RCC 7860 (cell line): ENCODE results near the gene INO80C.
A peak's percentile ranks its signal among the peaks of the same experiment; 100 is the strongest.
"Not testable (repeated sequence)": the region's sequence is repeated elsewhere in the genome, so short reads cannot be mapped to it uniquely, and the experiment has no call there.

Experiments
- DNase-seq: peaks from one replicate; pipeline ENCODE4 v3.0.0-alpha.2; 2015; ENCODE audit warnings: low spot score
- FAIRE-seq: peaks from 2 replicates; lab custom pipeline; 2012; peaks lifted over from hg19 to GRCh38; lab: Jason Lieb, UNC

The INO80C gene

DNA sequence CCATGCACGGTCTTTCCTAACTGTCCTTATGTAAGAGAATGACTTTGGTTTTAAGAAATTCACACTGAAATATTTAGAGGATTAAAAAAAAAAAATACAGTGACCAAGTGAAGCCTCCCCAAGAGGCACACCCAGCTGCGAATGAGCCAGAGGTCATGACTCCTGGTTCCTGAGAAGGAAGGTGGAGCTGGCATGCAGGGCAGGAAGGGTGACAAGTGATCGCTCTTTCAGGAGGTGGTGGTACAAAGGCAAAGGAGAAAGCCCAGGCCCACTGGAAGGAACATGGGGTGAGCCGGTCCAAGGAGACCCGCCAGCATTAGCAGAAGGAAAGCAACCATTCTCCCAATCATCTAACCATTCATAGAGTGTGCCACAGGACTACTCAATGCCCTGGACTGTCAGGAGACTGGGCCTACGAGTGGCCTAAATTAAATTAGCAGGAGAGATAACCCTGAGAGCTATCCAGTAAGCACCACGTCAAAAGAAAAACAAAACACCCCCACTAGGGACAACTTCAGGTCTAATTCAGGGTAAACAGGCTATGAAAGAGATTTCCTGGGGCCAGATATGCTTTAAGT is 7.8 kb downstream of the INO80C start:
- DNase-seq: no peak

DNA sequence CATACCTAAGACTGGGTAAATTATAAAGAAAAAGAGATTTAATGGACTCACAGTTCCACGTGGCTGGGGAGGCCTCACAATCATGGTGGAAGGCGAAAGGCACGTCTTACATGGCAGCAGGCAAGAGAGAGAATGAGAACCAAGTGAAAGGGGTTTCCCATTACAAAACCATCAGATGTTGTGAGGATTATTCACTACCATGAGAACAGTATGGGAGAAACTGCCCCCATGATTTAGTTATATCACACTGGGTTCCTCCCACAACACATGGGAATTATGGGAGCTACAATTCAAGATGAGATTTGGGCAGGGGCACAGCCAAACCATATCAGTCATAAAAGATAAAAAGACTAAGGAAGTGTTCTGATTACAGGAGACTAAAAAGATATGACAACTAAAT is 8.5 kb downstream of the INO80C start:
- not testable (repeated sequence) for FAIRE-seq, DNase-seq

More for the DNA sequence above, 7.8 kb downstream of the INO80C start:
- FAIRE-seq: no peak

- not testable (repeated sequence) for DNase-seq, FAIRE-seq
Observed at GRCh38 chr18:35488396-35488795, 9.4 kb downstream of the INO80C start.

DNA sequence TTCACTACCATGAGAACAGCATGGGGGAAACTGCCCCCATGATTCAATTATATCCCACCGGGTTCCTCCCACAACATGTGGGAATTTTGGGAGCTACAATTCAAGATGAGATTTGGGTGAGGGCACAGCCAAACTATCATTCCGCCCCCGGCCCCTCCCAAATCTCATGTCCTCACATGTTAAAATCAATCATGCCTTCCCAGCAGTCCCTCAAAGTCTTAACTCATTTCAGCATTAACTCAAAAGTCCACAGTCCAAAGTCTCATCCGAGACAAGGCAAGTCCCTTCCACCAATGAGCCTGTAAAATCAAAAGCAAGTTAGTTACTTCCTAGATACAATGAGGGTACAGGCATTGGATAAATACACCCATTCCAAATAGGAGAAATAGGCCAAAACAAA is 10.2 kb downstream of the INO80C start:
- not testable (repeated sequence) for DNase-seq, FAIRE-seq

DNA sequence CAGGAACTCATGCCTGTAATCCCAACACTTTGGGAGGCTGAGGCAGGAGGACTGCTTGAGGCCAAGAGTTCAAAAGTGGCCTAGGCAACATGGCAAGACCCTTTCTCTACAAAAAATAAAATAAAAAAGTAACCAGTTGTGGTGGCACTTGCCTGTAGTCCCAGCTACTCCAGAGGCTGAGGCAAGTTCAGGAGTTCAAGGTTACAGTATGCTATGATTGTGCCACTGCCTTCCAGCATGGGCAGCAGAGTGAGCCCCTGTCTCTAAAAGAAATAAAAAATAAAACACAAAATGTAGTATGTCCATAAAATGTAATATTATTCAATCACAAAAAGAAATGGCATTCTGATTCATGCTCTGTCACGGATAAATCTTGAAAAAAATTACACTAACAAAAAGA is 11.9 kb downstream of the INO80C start:
- no peak for FAIRE-seq

GRCh38 chr18:35484034-35484433 is 13.7 kb downstream of the INO80C start:
- FAIRE-seq: no peak

More for the DNA sequence above, 11.9 kb downstream of the INO80C start:
- DNase-seq: no peak

DNA sequence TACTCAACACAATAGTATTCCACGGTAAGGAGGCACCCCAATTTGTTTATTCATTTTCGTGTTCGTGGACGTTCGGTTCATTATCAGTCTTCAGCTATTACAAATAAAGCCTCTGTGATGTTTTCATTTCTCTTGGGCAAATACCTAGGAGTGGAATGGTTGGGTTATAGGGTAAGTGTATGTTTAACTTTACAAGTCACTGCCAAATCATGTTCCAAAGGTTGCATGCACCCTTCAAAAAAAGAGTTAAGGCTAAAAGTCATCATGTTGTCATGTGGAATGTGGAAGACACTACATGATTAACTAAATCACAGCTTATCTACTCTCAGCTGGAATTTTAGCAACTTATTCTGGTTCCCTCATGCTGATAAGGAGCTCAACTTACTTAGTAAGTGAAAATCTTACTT is 15.8 kb downstream of the INO80C start:
- DNase-seq: peak; percentile 71
- FAIRE-seq: peak; percentile 74

More at GRCh38 chr18:35484034-35484433, 13.7 kb downstream of the INO80C start:
- no peak for DNase-seq

GRCh38 chr18:35479911-35480586 is 17.7 kb downstream of the INO80C start:
- no peak for DNase-seq
- FAIRE-seq: no peak

DNA sequence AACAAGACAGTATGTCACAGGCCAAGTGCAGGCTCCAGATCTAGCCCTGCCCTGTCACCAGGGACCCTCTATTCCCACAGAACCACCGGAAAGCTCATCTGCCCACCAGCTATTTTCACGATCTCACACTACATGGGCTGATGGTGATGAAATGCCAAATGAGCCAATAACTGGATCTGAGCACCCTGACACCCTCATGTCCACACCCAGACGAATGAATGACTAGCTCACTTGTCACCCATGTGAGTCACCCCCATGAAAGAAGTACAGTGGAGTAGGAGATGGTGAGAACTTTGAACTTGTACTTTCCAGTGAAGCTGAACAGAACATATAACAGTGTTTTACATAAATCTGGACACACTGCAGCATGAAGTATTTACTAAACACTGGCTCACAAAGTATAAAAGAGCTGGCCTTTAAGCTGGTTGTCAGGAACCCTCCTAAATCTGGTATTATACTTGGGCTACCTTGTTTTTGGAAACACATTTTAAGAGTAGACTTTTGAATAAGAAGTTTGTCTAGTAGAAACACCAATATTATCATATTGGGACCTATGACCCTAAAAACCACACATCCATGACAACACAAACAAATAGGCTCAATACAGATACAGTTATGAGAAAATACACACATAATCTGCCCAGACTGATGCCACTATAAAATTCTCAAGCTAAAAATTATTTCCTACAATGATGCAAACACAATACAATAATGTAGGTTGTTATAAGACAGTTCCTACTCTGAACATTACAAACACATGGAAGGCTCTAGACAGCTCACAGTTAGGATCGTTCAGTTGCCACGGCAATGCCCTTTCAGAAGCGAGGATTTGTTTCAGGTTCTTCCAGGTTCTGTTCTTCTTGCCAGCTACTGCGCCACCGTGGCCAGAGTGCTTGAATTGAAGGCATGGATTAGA is 19.0 kb downstream of the INO80C start:
- peak; percentile 92 for FAIRE-seq

DNA sequence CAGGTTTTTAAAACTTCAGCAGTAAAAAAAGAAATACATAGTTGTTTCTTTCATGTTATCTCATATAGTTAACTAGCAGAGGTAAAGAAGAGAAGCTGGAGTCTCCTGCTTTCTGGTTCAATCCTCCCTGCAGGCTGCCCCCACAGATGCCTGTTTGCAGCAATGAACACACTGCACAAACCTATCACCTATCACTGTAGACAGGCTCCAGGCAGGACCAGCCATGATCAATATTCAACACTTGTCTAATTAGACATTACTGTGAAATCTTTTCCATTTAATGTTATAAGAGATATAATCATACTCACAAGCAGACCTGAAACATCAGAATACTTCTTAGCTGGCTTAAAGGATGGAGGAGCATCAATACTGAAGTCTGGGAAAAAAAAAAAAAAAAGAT is 19.8 kb downstream of the INO80C start:
- no peak for FAIRE-seq
- no peak for DNase-seq

More for the DNA sequence above, 19.0 kb downstream of the INO80C start:
- peak; percentile 94 for DNase-seq

GRCh38 chr18:35477497-35477896 is 20.3 kb downstream of the INO80C start:
- FAIRE-seq (no peak), DNase-seq (no peak)

DNA sequence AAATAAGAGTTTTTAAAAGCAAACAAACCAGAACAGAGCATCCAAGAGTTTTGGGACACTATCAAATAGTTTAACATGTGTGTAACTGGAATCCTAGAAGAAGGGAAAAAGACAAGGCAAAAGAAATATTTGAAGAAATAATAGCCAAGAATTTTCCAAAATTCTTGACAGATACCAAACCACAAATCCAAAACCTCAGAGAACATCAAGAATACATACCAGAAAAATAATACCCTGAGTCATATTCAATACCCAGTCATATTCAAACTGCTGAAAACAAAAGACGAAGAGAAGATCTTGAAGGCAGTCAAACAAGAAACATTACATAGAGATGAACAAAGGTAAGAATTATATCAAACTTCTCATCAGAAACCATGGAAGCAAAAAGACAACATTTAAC is 22.9 kb downstream of the INO80C start:
- FAIRE-seq: no peak
- DNase-seq: no peak

DNA sequence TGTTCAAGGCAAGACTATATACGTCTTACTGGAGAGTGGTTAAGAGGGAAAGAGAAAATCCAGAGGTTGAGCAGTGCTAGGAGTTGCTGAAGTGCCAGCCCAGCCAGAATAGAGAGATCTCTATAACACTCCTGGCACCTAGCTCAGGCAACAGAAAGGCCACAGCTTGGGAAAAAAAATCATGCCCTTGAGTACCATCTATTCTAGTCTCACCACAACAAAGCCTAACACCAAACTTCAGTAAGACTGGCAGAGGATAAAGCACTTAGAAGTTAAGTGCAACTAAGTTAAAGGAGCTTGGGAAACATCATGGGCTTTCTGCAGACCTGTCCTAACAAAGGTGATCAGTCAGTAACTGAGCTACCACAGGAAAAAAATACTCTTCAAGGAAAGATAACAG is 24.2 kb downstream of the INO80C start:
- FAIRE-seq (no peak), DNase-seq (no peak)

DNA sequence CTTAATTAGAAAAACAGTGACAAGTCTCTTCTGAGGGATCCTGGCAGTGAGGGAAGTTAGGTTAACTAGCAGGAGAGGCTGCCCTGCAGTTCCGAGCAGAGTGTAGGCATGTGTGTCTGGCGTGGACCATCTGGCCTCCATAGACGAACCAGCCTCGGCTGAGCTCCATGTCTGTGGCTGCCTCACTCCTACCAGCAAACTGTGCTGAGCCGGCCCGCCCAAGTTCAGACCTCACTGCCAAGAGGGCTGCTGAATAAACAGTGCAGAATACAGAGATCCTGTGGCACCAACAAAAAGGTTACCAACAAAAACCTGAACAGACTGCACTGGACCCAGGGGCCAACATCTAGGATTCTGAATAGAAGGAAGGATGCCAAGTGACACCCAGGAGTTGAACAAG is 27.3 kb downstream of the INO80C start:
- DNase-seq (no peak), FAIRE-seq (no peak)

GRCh38 chr18:35469725-35470124 is 28.0 kb downstream of the INO80C start:
- no peak for FAIRE-seq
- DNase-seq: no peak

- DNase-seq (no peak), FAIRE-seq (no peak)
Observed at GRCh38 chr18:35468711-35469110, 29.0 kb downstream of the INO80C start.

GRCh38 chr18:35467624-35468016 is 30.1 kb downstream of the INO80C start:
- DNase-seq (no peak), FAIRE-seq (no peak)

- no peak for FAIRE-seq
- DNase-seq: no peak
Observed at GRCh38 chr18:35466815-35467623, 30.7 kb downstream of the INO80C start.

- no peak for FAIRE-seq
- DNase-seq: no peak
Observed at GRCh38 chr18:35466334-35466733, 31.4 kb downstream of the INO80C start.

- DNase-seq: no peak
- FAIRE-seq: no peak
Observed at GRCh38 chr18:35465329-35465728, 32.4 kb downstream of the INO80C start.

DNA sequence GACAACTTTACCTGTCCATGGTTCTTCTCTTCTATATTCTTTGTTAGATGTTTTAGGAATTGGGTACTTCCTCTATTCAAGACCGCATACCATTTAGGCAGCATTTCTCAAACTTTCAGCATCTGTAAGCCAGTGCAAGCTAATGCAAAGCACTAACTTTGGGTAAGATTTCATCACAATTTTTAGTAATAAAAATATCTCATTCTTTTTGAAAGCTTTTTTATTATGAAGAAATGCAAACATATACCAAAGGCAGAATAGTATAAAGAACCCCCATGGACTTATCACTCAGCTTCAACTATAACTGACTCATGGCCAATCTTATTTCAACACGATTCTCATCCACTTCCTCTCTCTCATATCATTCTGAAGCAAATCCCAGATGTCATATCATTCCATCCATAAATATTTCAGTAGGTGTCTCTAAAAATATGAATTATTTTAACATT is 32.9 kb downstream of the INO80C start:
- no peak for DNase-seq
- no peak for FAIRE-seq
